Transverse colon (tissue), 4 donors: Measurements from ENCODE around the gene LTBP2. TPM values are rescaled to one million over a fixed set of nuclear protein-coding genes. Genes with fewer than 3 reads are reported as not detected.

Experiments used
- DNase-seq: peaks from one replicate; pipeline ENCODE4 v3.0.0-alpha.2; 2019
- H3K27ac ChIP-seq, 4 donors: fragments of 200-600 bp; sonication (generic); 2 replicates each; pipeline ENCODE4 v1.5.1; 2016 to 2018; ENCODE audit warnings: inconsistent platforms in 4 of 4
- H3K27me3 ChIP-seq: fragments of 200-600 bp; sonication (generic); 2 replicates; pipeline ENCODE4 v1.5.1; 2017; ENCODE audit warnings: inconsistent platforms
- H3K36me3 ChIP-seq, 4 donors: fragments of 200-600 bp; sonication (generic); 2 replicates each; pipeline ENCODE4 v1.5.1; 2017 to 2019; ENCODE audit warnings: inconsistent platforms in 4 of 4
- H3K4me1 ChIP-seq, 4 donors: fragments of 200-600 bp; sonication (generic); 2 replicates each; pipeline ENCODE4 v1.5.1; 2017 to 2020; ENCODE audit warnings: inconsistent platforms in 4 of 4
- H3K4me3 ChIP-seq, 4 donors: fragments of 200-600 bp; sonication (generic); 1 replicate in 1 of 4; 2 replicates in 3 of 4; pipeline versions ENCODE4 v1.5.1 to v1.6.1; 2017 to 2019; ENCODE audit warnings: inconsistent platforms in 4 of 4
- H3K9me3 ChIP-seq, 2 donors: fragments of 200-600 bp; sonication (generic); 2 replicates each; pipeline ENCODE4 v1.5.1; 2017 to 2019; ENCODE audit warnings: inconsistent platforms in 2 of 2
- EP300 ChIP-seq: sonication (generic); formaldehyde crosslinking; IDR thresholded peaks from one replicate; pipeline ENCODE4 v1.6.1; 2017; ENCODE audit warnings: antibody characterized with exemption, low read depth
- POLR2A ChIP-seq: fragments of 450-650 bp; IDR thresholded peaks from one replicate; pipeline ENCODE4 v1.6.1; 2016; ENCODE audit warnings: antibody characterized with exemption, mild to moderate bottlenecking, moderate library complexity
- POLR2AphosphoS5 ChIP-seq, 3 donors: sonication (generic); formaldehyde crosslinking; IDR thresholded peaks; one replicate each; pipeline ENCODE4 v1.6.1; 2016; ENCODE audit warnings: antibody characterized with exemption in 3 of 3
- WGBS, 2 donors: methylation state at CpG; one replicate each; pipeline ENCODE4 v1.1.5; 2018; ENCODE audit warnings: low coverage in 1 of 2; 5-methylcytosine and 5-hydroxymethylcytosine counted together
- in situ Hi-C, 4 donors: fragments of 200-750 bp; cut with MboI; loops; one replicate each; pipeline versions ENCODE4 v1.15.0 to v1.15.1; 2017; ENCODE audit warnings: low sequenced_read_pairs in 3 of 4, low pct_ligation_motif_present in 1 of 4, low pct_unique_long_range_greater_than_20kb in 1 of 4
- intact Hi-C: fragments of 100-400 bp; cut with DNase I; formaldehyde crosslinking; loops from one replicate; pipeline ENCODE4 v1.15.1; 2023; ENCODE audit warnings: low total_unique reads
- total RNA-seq, 4 donors: library from RNA; depleted of rRNA; stranded (reverse); fragments of >200 nt; gene quantifications; one replicate each; pipeline ENCODE4 v1.1.0, GENCODE V29; 2016
- TF ChIP-seq, protein P1 (sequence below), 5 experiments: fragments of 200-600 bp in 3 of 5; fragments of 450-650 bp in 2 of 5; sonication (generic) in 3 of 5; IDR thresholded peaks; 1 replicate in 2 of 5; 2 replicates in 3 of 5; pipeline ENCODE4 v1.5.1; 2016 to 2017; ENCODE audit warnings: antibody characterized with exemption in 5 of 5, inconsistent platforms in 3 of 5, mild to moderate bottlenecking in 2 of 5, moderate library complexity in 1 of 5

The LTBP2 gene
- total RNA-seq, 4 donors from 2014 or later = 9.7 to 15.3 (median 11.9) TPM

DNA sequence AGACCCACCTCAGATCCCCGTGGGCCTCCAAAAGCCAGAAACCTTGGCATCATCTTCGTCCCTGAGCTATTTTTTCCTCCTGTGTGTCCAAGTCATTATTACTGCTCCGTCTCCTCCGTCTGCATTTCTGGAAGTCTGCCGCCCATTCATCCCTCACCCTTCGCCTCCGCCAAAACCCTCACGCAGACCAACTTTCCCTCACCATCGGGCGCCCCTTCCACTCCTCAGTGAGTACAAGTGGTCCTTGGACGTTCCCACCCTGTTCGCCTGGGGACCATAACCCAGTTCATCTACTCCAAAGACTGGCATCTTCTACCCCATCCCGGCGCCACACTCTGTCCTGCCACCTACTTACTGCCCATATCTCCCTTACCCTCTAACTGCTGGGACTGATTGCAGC is 3.7 kb upstream of the LTBP2 start:
- H3K27me3 ChIP-seq = peaks cover 17% of the 10 kb centered on the region
- 94% methylated on average over 6 to 14 of the region's 14 CpGs for WGBS, 2 donors
- no peak for TF ChIP-seq POLR2AphosphoS5 (IDR thresholded peaks at IDR 0.05)
- in situ Hi-C loops = no loop called here
- no peak overlapping the region for H3K27ac ChIP-seq
- H3K4me1 ChIP-seq = peaks cover 0 to 46% (median 34%) of the 10 kb centered on the region in 4 donors
- no peak for DNase-seq
- intact Hi-C loops = no loop called here
- no peak overlapping the region for H3K4me3 ChIP-seq
- H3K9me3 ChIP-seq = no peaks in the 10 kb centered on the region
- no peaks in the 10 kb centered on the region for H3K36me3 ChIP-seq

GRCh38 chr14:74614508-74615495 is 2.8 kb upstream of the LTBP2 start:
- 81 to 82% methylated on average over 3 to 8 of the region's 8 CpGs for WGBS, 2 donors
- no peak for TF ChIP-seq POLR2A
- TF ChIP-seq POLR2AphosphoS5 (IDR thresholded peaks at IDR 0.05) = no peak
- no peak for TF ChIP-seq EP300
- TF ChIP-seq, protein P1, sequence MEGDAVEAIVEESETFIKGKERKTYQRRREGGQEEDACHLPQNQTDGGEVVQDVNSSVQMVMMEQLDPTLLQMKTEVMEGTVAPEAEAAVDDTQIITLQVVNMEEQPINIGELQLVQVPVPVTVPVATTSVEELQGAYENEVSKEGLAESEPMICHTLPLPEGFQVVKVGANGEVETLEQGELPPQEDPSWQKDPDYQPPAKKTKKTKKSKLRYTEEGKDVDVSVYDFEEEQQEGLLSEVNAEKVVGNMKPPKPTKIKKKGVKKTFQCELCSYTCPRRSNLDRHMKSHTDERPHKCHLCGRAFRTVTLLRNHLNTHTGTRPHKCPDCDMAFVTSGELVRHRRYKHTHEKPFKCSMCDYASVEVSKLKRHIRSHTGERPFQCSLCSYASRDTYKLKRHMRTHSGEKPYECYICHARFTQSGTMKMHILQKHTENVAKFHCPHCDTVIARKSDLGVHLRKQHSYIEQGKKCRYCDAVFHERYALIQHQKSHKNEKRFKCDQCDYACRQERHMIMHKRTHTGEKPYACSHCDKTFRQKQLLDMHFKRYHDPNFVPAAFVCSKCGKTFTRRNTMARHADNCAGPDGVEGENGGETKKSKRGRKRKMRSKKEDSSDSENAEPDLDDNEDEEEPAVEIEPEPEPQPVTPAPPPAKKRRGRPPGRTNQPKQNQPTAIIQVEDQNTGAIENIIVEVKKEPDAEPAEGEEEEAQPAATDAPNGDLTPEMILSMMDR (IDR thresholded peaks at IDR 0.05) = no peak
- Histone ChIP-seq H3K9me3 (no peaks in the 10 kb centered on the region), H3K4me1 (peaks cover 0 to 41% (median 31%) of the 10 kb centered on the region in 4 donors), H3K27ac (no peak overlapping the region), H3K4me3 (no peak overlapping the region), H3K27me3 (peaks cover 18% of the 10 kb centered on the region), H3K36me3 (no peaks in the 10 kb centered on the region)
- intact Hi-C loops (no loop called here), in situ Hi-C loops (no loop called here)
- DNase-seq = no peak

DNA sequence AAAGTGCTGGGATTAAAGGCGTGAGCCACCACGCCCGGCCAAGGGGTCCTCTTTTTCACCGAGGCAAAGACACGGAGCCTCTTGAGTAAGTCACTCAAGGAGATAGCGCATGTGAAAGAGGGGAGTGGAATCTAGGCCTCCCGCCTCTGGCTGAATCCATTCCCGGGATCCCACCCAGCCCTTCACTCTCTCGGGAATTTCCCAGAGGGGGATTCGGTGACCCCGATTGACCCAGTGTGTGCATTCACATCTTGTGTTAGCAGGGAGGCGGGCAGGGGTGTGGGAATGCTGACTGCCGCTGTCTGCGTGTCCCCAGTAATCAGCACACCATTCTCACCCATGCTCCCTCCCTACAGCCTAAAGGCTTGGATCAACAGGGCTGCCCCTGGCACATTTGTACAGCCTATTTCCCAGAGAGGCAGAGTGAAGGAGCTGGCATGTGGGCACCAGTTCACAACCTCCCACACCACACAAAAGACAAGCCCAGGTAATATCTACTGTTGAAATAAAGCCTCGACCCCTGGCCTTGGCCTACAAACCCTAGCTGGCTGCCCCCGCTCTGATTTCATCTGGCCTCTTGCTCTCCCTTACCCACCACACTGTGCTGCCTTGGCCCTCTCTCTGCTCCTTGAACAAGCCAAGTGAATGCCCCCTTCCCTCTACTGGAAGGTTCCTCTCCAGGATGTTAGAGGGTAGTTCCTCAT is 1.3 kb upstream of the LTBP2 start:
- in situ Hi-C loops = no loop called here
- DNase-seq = no peak
- WGBS, 2 donors = 71% methylated on average over 16 of the region's 16 CpGs; no CpG with 5 or more reads in 1 of the 2 donors
- Histone ChIP-seq H3K27me3 (peaks cover 18% of the 10 kb centered on the region), H3K4me1 (peaks cover 0 to 30% (median 22%) of the 10 kb centered on the region in 4 donors), H3K27ac (no peak overlapping the region), H3K4me3 (no peak overlapping the region), H3K36me3 (no peaks in the 10 kb centered on the region), H3K9me3 (no peaks in the 10 kb centered on the region)
- intact Hi-C loops = no loop called here
- TF ChIP-seq EP300 = no peak
- no peak for TF ChIP-seq POLR2A
- TF ChIP-seq, protein P1 (IDR thresholded peaks at IDR 0.05) = no peak
- no peak for TF ChIP-seq POLR2AphosphoS5 (IDR thresholded peaks at IDR 0.05)

- H3K36me3 ChIP-seq = no peaks in the 10 kb centered on the region
- H3K4me1 ChIP-seq = peaks cover 0 to 22% (median 17%) of the 10 kb centered on the region in 4 donors
- H3K27ac ChIP-seq = peak overlapping the region; percentile 41 to 59 (median 48)
- TF ChIP-seq POLR2A (no peak), POLR2AphosphoS5 (IDR thresholded peaks at IDR 0.05) (no peak), EP300 (no peak)
- TF ChIP-seq, protein P1 (IDR thresholded peaks at IDR 0.05) = peak; percentile 49 to 69 (median 56)
- H3K9me3 ChIP-seq = no peaks in the 10 kb centered on the region
- 4% methylated on average over 65 of the region's 69 CpGs; no CpG with 5 or more reads in 1 of the 2 donors for WGBS, 2 donors
- intact Hi-C loops (no loop called here), in situ Hi-C loops (no loop called here)
- peak overlapping the region; percentile 49 to 69 (median 58) for H3K4me3 ChIP-seq
- peaks cover 18% of the 10 kb centered on the region for H3K27me3 ChIP-seq
- peak; percentile 82 for DNase-seq
These were observed 449 bp upstream of the LTBP2 start for GRCh38 chr14:74612350-74613021.
